Mononuclear cell (primary cell): ENCODE results near the gene CCDC28A. TPM values are rescaled to one million over a fixed set of nuclear protein-coding genes. Genes with fewer than 3 reads are reported as not detected.
"Not testable (repeated sequence)": the region's sequence is repeated elsewhere in the genome, so short reads cannot be mapped to it uniquely, and the experiment has no call there.

Experiments
- H3K27me3 ChIP-seq: 2 replicates; pipeline ENCODE4 v1.6.0; 2011; ENCODE audit warnings: low read length, control low read depth; ENCODE audit not compliant: insufficient read depth
- H3K4me1 ChIP-seq: 2 replicates; pipeline ENCODE4 v1.5.1; 2011; ENCODE audit warnings: mild to moderate bottlenecking, low read length, control low read depth; ENCODE audit not compliant: insufficient read depth
- H3K4me3 ChIP-seq: 2 replicates; pipeline ENCODE4 v1.5.1; 2011; ENCODE audit warnings: mild to moderate bottlenecking, low read length, moderate library complexity
- H3K9me3 ChIP-seq: 2 replicates; pipeline ENCODE4 v1.5.1; 2011; ENCODE audit warnings: low read depth, mild to moderate bottlenecking, control low read depth, low read length
- total RNA-seq: library from RNA; depleted of rRNA; stranded (reverse); fragments of >200 nt; gene quantifications from one replicate; pipeline ENCODE4 v1.2.3, GENCODE V29; 2012

The CCDC28A gene
- 22.7 TPM for total RNA-seq

- Histone ChIP-seq H3K27me3 (no peaks in the 10 kb centered on the region), H3K4me1 (peaks cover 19% of the 10 kb centered on the region), H3K4me3 (peak within 1 kb of the TSS; percentile 83), H3K9me3 (no peaks in the 10 kb centered on the region)
Observed at GRCh38 chr6:138773177-138774091, at the start of gene CCDC28A. TSS of gene CCDC28A (plus strand) at chr6:138773769. CDS start at chr6:138776121, 2,352 bp downstream.

GRCh38 chr6:138724015-138724414 lies 49.6 kb upstream of the CCDC28A start:
- no peak overlapping the region for H3K4me3 ChIP-seq
- no peaks in the 10 kb centered on the region for H3K9me3 ChIP-seq
- peaks cover 7% of the 10 kb centered on the region for H3K4me1 ChIP-seq
- no peaks in the 10 kb centered on the region for H3K27me3 ChIP-seq

- Histone ChIP-seq H3K9me3 (no peaks in the 10 kb centered on the region), H3K4me1 (peaks cover 7% of the 10 kb centered on the region), H3K4me3 (no peak overlapping the region), H3K27me3 (no peaks in the 10 kb centered on the region)
Observed at GRCh38 chr6:138726066-138726756, 47.4 kb upstream of the CCDC28A start.

- Histone ChIP-seq H3K4me3 (no peak overlapping the region), H3K9me3 (no peaks in the 10 kb centered on the region), H3K4me1 (peaks cover 7% of the 10 kb centered on the region), H3K27me3 (no peaks in the 10 kb centered on the region)
Observed at GRCh38 chr6:138726757-138727097, 46.8 kb upstream of the CCDC28A start.

GRCh38 chr6:138727182-138727581 lies 46.4 kb upstream of the CCDC28A start:
- Histone ChIP-seq H3K9me3 (no peaks in the 10 kb centered on the region), H3K27me3 (no peaks in the 10 kb centered on the region), H3K4me3 (no peak overlapping the region), H3K4me1 (peaks cover 7% of the 10 kb centered on the region)

- no peak overlapping the region for H3K4me3 ChIP-seq
- no peaks in the 10 kb centered on the region for H3K4me1 ChIP-seq
- no peaks in the 10 kb centered on the region for H3K27me3 ChIP-seq
- H3K9me3 ChIP-seq: no peaks in the 10 kb centered on the region
Observed at GRCh38 chr6:138728662-138729061, 44.9 kb upstream of the CCDC28A start.

- not testable (repeated sequence) for H3K27me3 ChIP-seq, H3K4me3 ChIP-seq, H3K9me3 ChIP-seq, H3K4me1 ChIP-seq
Observed at GRCh38 chr6:138730037-138730436, 43.5 kb upstream of the CCDC28A start.

- Histone ChIP-seq H3K4me3 (no peak overlapping the region), H3K27me3 (no peaks in the 10 kb centered on the region), H3K4me1 (no peaks in the 10 kb centered on the region), H3K9me3 (no peaks in the 10 kb centered on the region)
Observed at GRCh38 chr6:138734585-138734984, 39.0 kb upstream of the CCDC28A start.

- H3K4me3 ChIP-seq: no peak overlapping the region
- no peaks in the 10 kb centered on the region for H3K27me3 ChIP-seq
- no peaks in the 10 kb centered on the region for H3K4me1 ChIP-seq
- H3K9me3 ChIP-seq: no peaks in the 10 kb centered on the region
Observed at GRCh38 chr6:138736640-138737039, 36.9 kb upstream of the CCDC28A start.

GRCh38 chr6:138752017-138752416 lies 21.6 kb upstream of the CCDC28A start:
- Histone ChIP-seq H3K4me3 (no peak overlapping the region), H3K27me3 (no peaks in the 10 kb centered on the region), H3K9me3 (no peaks in the 10 kb centered on the region), H3K4me1 (no peaks in the 10 kb centered on the region)

- Histone ChIP-seq H3K27me3 (no peaks in the 10 kb centered on the region), H3K9me3 (no peaks in the 10 kb centered on the region), H3K4me3 (no peak overlapping the region), H3K4me1 (no peaks in the 10 kb centered on the region)
Observed at GRCh38 chr6:138757136-138757535, 16.4 kb upstream of the CCDC28A start.

- Histone ChIP-seq H3K27me3 (no peaks in the 10 kb centered on the region), H3K4me1 (peaks cover 4% of the 10 kb centered on the region), H3K4me3 (no peak overlapping the region), H3K9me3 (no peaks in the 10 kb centered on the region)
Observed at GRCh38 chr6:138765896-138766655, 7.5 kb upstream of the CCDC28A start.

GRCh38 chr6:138769102-138769676 lies 4.4 kb upstream of the CCDC28A start:
- Histone ChIP-seq H3K27me3 (no peaks in the 10 kb centered on the region), H3K9me3 (no peaks in the 10 kb centered on the region), H3K4me1 (peaks cover 15% of the 10 kb centered on the region), H3K4me3 (no peak overlapping the region)

- Histone ChIP-seq H3K4me1 (peaks cover 19% of the 10 kb centered on the region), H3K27me3 (no peaks in the 10 kb centered on the region), H3K9me3 (no peaks in the 10 kb centered on the region), H3K4me3 (peak overlapping the region; percentile 83)
Observed at GRCh38 chr6:138772596-138773176, 883 bp upstream of the CCDC28A start.
